ENCODE data around the gene ZNF100. TPM values are rescaled to one million over a fixed set of nuclear protein-coding genes. Genes with fewer than 3 reads are reported as not detected.
"Not testable (repeated sequence)": the region's sequence is repeated elsewhere in the genome, so short reads cannot be mapped to it uniquely, and the experiment has no call there.

The ZNF100 gene
- polyA plus RNA-seq, 1 donor from 2014 or later, result 7.9 TPM

- not testable (repeated sequence) for H4K20me1 ChIP-seq (ENCODE audit: insufficient read depth); H3K36me3 ChIP-seq (ENCODE audit: insufficient read depth, low read length); H3K27me3 ChIP-seq (ENCODE audit: insufficient read depth, low read depth, low read length); H3K9me2 ChIP-seq (ENCODE audit: insufficient read depth, low read length); H3F3A ChIP-seq (ENCODE audit: insufficient read depth, low read length, poor library complexity, severe bottlenecking); H3K9me3 ChIP-seq (ENCODE audit: low read length)
- Histone ChIP-seq H3K79me2 (replicated peaks; ENCODE audit: insufficient read depth, low read length) (peaks cover 21% of the 10 kb centered on the region), H3K27ac (ENCODE audit: low read length) (peak overlapping the region; percentile 84), H3K9ac (ENCODE audit: low read length) (peak overlapping the region; percentile 84), H3K4me3 (ENCODE audit: low read length) (peak overlapping the region; percentile 98), H2AFZ (ENCODE audit: low read depth, low read length) (peak overlapping the region; percentile 90), H3K4me2 (ENCODE audit: low read length) (peak overlapping the region; percentile 42)
These were observed 694 bp downstream of the ZNF100 start for GRCh38 chr19:21766705-21767064.

GRCh38 chr19:21765151-21765550 is 2.2 kb downstream of the ZNF100 start:
- H3K4me2 ChIP-seq (ENCODE audit: low read length), result no peak overlapping the region
- H3K4me3 ChIP-seq (ENCODE audit: low read length), result no peak overlapping the region

GRCh38 chr19:21761547-21761946 is 5.8 kb downstream of the ZNF100 start:
- H3F3A ChIP-seq (ENCODE audit: insufficient read depth, low read length, poor library complexity, severe bottlenecking); H3K9me2 ChIP-seq (ENCODE audit: insufficient read depth, low read length); H3K4me2 ChIP-seq (ENCODE audit: low read length); H4K20me1 ChIP-seq (ENCODE audit: insufficient read depth); H3K27me3 ChIP-seq (ENCODE audit: insufficient read depth, low read depth, low read length); H3K9me3 ChIP-seq (ENCODE audit: low read length); H3K9ac ChIP-seq (ENCODE audit: low read length); H3K36me3 ChIP-seq (ENCODE audit: insufficient read depth, low read length); H2AFZ ChIP-seq (ENCODE audit: low read depth, low read length); H3K4me3 ChIP-seq (ENCODE audit: low read length); H3K27ac ChIP-seq (ENCODE audit: low read length): not testable (repeated sequence)
- H3K79me2 ChIP-seq (replicated peaks; ENCODE audit: insufficient read depth, low read length), result peaks cover 26% of the 10 kb centered on the region

More at GRCh38 chr19:21765151-21765550, 2.2 kb downstream of the ZNF100 start:
- no peaks in the 10 kb centered on the region for H3K9me2 ChIP-seq (ENCODE audit: insufficient read depth, low read length)
- TF ChIP-seq EZH2 (IDR thresholded peaks at IDR 0.05; ENCODE audit: borderline replicate concordance, insufficient read depth, low read length, poor library complexity, severe bottlenecking), result no peak
- TF ChIP-seq POLR2AphosphoS5 (IDR thresholded peaks at IDR 0.05), result no peak
- H2AFZ ChIP-seq (ENCODE audit: low read depth, low read length), result no peak overlapping the region
- peaks cover 5% of the 10 kb centered on the region for H3K36me3 ChIP-seq (ENCODE audit: insufficient read depth, low read length)
- peaks cover 21% of the 10 kb centered on the region for H3K79me2 ChIP-seq (replicated peaks; ENCODE audit: insufficient read depth, low read length)
- H4K20me1 ChIP-seq (ENCODE audit: insufficient read depth), result no peaks in the 10 kb centered on the region
- no peak overlapping the region for H3K9ac ChIP-seq (ENCODE audit: low read length)
- H3F3A ChIP-seq (ENCODE audit: insufficient read depth, low read length, poor library complexity, severe bottlenecking), result no peaks in the 10 kb centered on the region
- no peaks in the 10 kb centered on the region for H3K27me3 ChIP-seq (ENCODE audit: insufficient read depth, low read depth, low read length)
- no peaks in the 10 kb centered on the region for H3K9me3 ChIP-seq (ENCODE audit: low read length)
- H3K27ac ChIP-seq (ENCODE audit: low read length), result no peak overlapping the region

GRCh38 chr19:21758296-21758695 is 9.1 kb downstream of the ZNF100 start:
- no peak overlapping the region for H3K27ac ChIP-seq (ENCODE audit: low read length)
- no peaks in the 10 kb centered on the region for H3F3A ChIP-seq (ENCODE audit: insufficient read depth, low read length, poor library complexity, severe bottlenecking)
- no peaks in the 10 kb centered on the region for H3K9me3 ChIP-seq (ENCODE audit: low read length)
- no peaks in the 10 kb centered on the region for H3K9me2 ChIP-seq (ENCODE audit: insufficient read depth, low read length)
- H3K27me3 ChIP-seq (ENCODE audit: insufficient read depth, low read depth, low read length), result no peaks in the 10 kb centered on the region
- TF ChIP-seq EP300 (conservative IDR thresholded peaks at IDR 0.05; ENCODE audit: poor library complexity, severe bottlenecking), result no peak
- no peak for TF ChIP-seq RAD21 (conservative IDR thresholded peaks at IDR 0.05)
- TF ChIP-seq, protein P1, sequence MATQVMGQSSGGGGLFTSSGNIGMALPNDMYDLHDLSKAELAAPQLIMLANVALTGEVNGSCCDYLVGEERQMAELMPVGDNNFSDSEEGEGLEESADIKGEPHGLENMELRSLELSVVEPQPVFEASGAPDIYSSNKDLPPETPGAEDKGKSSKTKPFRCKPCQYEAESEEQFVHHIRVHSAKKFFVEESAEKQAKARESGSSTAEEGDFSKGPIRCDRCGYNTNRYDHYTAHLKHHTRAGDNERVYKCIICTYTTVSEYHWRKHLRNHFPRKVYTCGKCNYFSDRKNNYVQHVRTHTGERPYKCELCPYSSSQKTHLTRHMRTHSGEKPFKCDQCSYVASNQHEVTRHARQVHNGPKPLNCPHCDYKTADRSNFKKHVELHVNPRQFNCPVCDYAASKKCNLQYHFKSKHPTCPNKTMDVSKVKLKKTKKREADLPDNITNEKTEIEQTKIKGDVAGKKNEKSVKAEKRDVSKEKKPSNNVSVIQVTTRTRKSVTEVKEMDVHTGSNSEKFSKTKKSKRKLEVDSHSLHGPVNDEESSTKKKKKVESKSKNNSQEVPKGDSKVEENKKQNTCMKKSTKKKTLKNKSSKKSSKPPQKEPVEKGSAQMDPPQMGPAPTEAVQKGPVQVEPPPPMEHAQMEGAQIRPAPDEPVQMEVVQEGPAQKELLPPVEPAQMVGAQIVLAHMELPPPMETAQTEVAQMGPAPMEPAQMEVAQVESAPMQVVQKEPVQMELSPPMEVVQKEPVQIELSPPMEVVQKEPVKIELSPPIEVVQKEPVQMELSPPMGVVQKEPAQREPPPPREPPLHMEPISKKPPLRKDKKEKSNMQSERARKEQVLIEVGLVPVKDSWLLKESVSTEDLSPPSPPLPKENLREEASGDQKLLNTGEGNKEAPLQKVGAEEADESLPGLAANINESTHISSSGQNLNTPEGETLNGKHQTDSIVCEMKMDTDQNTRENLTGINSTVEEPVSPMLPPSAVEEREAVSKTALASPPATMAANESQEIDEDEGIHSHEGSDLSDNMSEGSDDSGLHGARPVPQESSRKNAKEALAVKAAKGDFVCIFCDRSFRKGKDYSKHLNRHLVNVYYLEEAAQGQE (IDR thresholded peaks at IDR 0.05; ENCODE audit: borderline replicate concordance), result no peak
- no peak for TF ChIP-seq SMC3 (conservative IDR thresholded peaks at IDR 0.05; ENCODE audit: poor library complexity)
- TF ChIP-seq EZH2 (IDR thresholded peaks at IDR 0.05; ENCODE audit: borderline replicate concordance, insufficient read depth, low read length, poor library complexity, severe bottlenecking), result no peak
- no peak for TF ChIP-seq MXI1 (conservative IDR thresholded peaks at IDR 0.05; ENCODE audit: poor library complexity, severe bottlenecking)
- TF ChIP-seq TAF1 (IDR thresholded peaks at IDR 0.05; ENCODE audit: low read depth), result no peak
- TF ChIP-seq, protein P2, sequence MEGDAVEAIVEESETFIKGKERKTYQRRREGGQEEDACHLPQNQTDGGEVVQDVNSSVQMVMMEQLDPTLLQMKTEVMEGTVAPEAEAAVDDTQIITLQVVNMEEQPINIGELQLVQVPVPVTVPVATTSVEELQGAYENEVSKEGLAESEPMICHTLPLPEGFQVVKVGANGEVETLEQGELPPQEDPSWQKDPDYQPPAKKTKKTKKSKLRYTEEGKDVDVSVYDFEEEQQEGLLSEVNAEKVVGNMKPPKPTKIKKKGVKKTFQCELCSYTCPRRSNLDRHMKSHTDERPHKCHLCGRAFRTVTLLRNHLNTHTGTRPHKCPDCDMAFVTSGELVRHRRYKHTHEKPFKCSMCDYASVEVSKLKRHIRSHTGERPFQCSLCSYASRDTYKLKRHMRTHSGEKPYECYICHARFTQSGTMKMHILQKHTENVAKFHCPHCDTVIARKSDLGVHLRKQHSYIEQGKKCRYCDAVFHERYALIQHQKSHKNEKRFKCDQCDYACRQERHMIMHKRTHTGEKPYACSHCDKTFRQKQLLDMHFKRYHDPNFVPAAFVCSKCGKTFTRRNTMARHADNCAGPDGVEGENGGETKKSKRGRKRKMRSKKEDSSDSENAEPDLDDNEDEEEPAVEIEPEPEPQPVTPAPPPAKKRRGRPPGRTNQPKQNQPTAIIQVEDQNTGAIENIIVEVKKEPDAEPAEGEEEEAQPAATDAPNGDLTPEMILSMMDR (IDR thresholded peaks at IDR 0.05; ENCODE audit: poor library complexity, severe bottlenecking), result no peak
- no peak for TF ChIP-seq POLR2AphosphoS5 (IDR thresholded peaks at IDR 0.05)
- H4K20me1 ChIP-seq (ENCODE audit: insufficient read depth), result no peaks in the 10 kb centered on the region
- no peaks in the 10 kb centered on the region for H3K36me3 ChIP-seq (ENCODE audit: insufficient read depth, low read length)
- no peak overlapping the region for H3K4me3 ChIP-seq (ENCODE audit: low read length)
- H3K9ac ChIP-seq (ENCODE audit: low read length), result no peak overlapping the region
- no peak overlapping the region for H2AFZ ChIP-seq (ENCODE audit: low read depth, low read length)
- H3K79me2 ChIP-seq (replicated peaks; ENCODE audit: insufficient read depth, low read length), result peaks cover 11% of the 10 kb centered on the region
- H3K4me2 ChIP-seq (ENCODE audit: low read length), result no peak overlapping the region

DNA sequence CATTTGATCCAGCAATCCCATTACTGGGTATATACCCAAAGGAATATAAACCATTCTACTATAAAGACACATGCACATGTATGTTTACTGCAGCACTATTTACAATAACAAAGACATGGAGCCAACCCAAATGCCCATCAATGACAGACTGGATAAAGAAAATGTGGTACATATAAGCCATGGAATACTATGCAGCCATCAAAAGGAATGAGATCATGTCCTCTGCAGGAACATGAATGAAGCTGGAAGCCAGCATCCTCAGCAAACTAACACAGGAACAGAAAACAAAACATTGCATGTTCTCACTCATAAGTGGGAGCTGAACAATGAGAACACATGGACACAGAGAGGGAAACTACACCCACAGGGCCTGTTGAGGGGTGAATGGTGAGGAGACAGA is 11.8 kb downstream of the ZNF100 start:
- H3K4me3 ChIP-seq (ENCODE audit: low read length); H4K20me1 ChIP-seq (ENCODE audit: insufficient read depth); H2AFZ ChIP-seq (ENCODE audit: low read depth, low read length); H3K9ac ChIP-seq (ENCODE audit: low read length); H3K36me3 ChIP-seq (ENCODE audit: insufficient read depth, low read length); H3F3A ChIP-seq (ENCODE audit: insufficient read depth, low read length, poor library complexity, severe bottlenecking); H3K4me2 ChIP-seq (ENCODE audit: low read length); H3K9me2 ChIP-seq (ENCODE audit: insufficient read depth, low read length); H3K27me3 ChIP-seq (ENCODE audit: insufficient read depth, low read depth, low read length); H3K27ac ChIP-seq (ENCODE audit: low read length); H3K9me3 ChIP-seq (ENCODE audit: low read length): not testable (repeated sequence)
- H3K79me2 ChIP-seq (replicated peaks; ENCODE audit: insufficient read depth, low read length), result peaks cover 11% of the 10 kb centered on the region

All from neural cell (in vitro differentiated cells).